CD4-positive, alpha-beta memory T cell (primary cell): Measurements from ENCODE around the gene TRAF7. TPM values are rescaled to one million over a fixed set of nuclear protein-coding genes. Genes with fewer than 3 reads are reported as not detected.

ENCODE experiments used
- CTCF ChIA-PET: fragments of 350-600 bp; sonication (Branson Sonifier 250); formaldehyde crosslinking; loops from one replicate; lab custom pipeline; 2021; ENCODE audit warnings: inconsistent platforms; ENCODE audit not compliant: partially characterized antibody; lab: Charles Lee
- POLR2A ChIA-PET: fragments of 350-600 bp; sonication (Branson Sonifier 250); formaldehyde crosslinking; loops from one replicate; lab custom pipeline; 2021; ENCODE audit not compliant: partially characterized antibody; lab: Charles Lee
- DNase-seq, 5 donors: peaks; one replicate each; pipeline versions ENCODE4 v3.0.0 to v3.0.0-alpha.2; 2020 to 2022; ENCODE audit warnings: mixed read lengths in 1 of 5
- H3K27ac ChIP-seq: one replicate; pipeline ENCODE4 v1.7.0; 2013; ENCODE audit warnings: low read depth, low read length
- H3K27me3 ChIP-seq: 2 replicates; pipeline ENCODE4 v1.7.0; 2013; ENCODE audit warnings: mild to moderate bottlenecking, low read length, moderate library complexity; ENCODE audit not compliant: insufficient read depth
- H3K36me3 ChIP-seq: 2 replicates; pipeline ENCODE4 v1.7.0; 2013; ENCODE audit warnings: mild to moderate bottlenecking, low read length, moderate library complexity; ENCODE audit not compliant: insufficient read depth
- H3K4me1 ChIP-seq: 2 replicates; pipeline ENCODE4 v1.7.0; 2013; ENCODE audit warnings: mild to moderate bottlenecking, low read length, moderate library complexity; ENCODE audit not compliant: insufficient read depth
- H3K4me3 ChIP-seq, 2 donors: one replicate each; pipeline ENCODE4 v1.7.0; 2013; ENCODE audit warnings: low read length in 2 of 2, mild to moderate bottlenecking in 1 of 2
- H3K9me3 ChIP-seq, 2 donors: one replicate each; pipeline ENCODE4 v1.7.0; 2013; ENCODE audit warnings: low read length in 2 of 2, control low read depth in 1 of 2; ENCODE audit not compliant: control insufficient read depth in 1 of 2
- H3K27ac Mint-ChIP-seq, 7 donors: one replicate each; pipeline ENCODE4 v1.8.0; 2020 to 2021; ENCODE audit warnings: mixed read lengths in 7 of 7, mild to moderate bottlenecking in 6 of 7, inconsistent platforms in 3 of 7, moderate library complexity in 3 of 7
- H3K27me3 Mint-ChIP-seq, 2 donors: one replicate each; pipeline ENCODE4 v1.8.0; 2020 to 2021; ENCODE audit warnings: mixed read lengths in 2 of 2
- H3K36me3 Mint-ChIP-seq, 2 donors: one replicate each; pipeline ENCODE4 v1.8.0; 2020 to 2021; ENCODE audit warnings: mixed read lengths in 2 of 2, inconsistent platforms in 1 of 2, mild to moderate bottlenecking in 1 of 2
- H3K4me1 Mint-ChIP-seq, 4 donors: one replicate each; pipeline ENCODE4 v1.8.0; 2020 to 2021; ENCODE audit warnings: mixed read lengths in 4 of 4, mild to moderate bottlenecking in 1 of 4
- H3K4me3 Mint-ChIP-seq, 8 donors: one replicate each; pipeline ENCODE4 v1.8.0; 2020 to 2021; ENCODE audit warnings: mixed read lengths in 8 of 8, mild to moderate bottlenecking in 7 of 8, moderate library complexity in 6 of 8, inconsistent platforms in 3 of 8
- H3K9me3 Mint-ChIP-seq, 8 donors: one replicate each; pipeline ENCODE4 v1.8.0; 2020 to 2021; ENCODE audit warnings: mixed read lengths in 8 of 8, mild to moderate bottlenecking in 5 of 8, inconsistent platforms in 3 of 8, moderate library complexity in 1 of 8
- intact Hi-C: fragments of 100-400 bp; cut with micrococcal nuclease; formaldehyde crosslinking; loops from one replicate; pipeline ENCODE4 v1.15.1; 2023
- polyA plus RNA-seq, 2 donors: library from polyadenylated mRNA; unstranded; fragments of 300-500 nt; fragmentation: Illumina TruSeq; gene quantifications; one replicate each; pipeline ENCODE4 v1.2.3, GENCODE V29; 2021
- total RNA-seq, 2 experiments: library from RNA; stranded (reverse); gene quantifications; one replicate each; pipeline ENCODE4 v1.2.3, GENCODE V29; 2021

TRAF7 gene
- total and polyA plus RNA-seq, 4 experiments from 2014 or later: 1.9 to 41.9 (median 24.9) TPM

- Histone ChIP-seq H3K9me3 (no peaks in the 10 kb centered on the region), H3K27ac (no peak overlapping the region), H3K4me1 (peaks cover 10% of the 10 kb centered on the region), H3K4me3 (no peak overlapping the region), H3K36me3 (no peaks in the 10 kb centered on the region), H3K27me3 (no peaks in the 10 kb centered on the region)
- no peak overlapping the region for H3K4me3 Mint-ChIP-seq
- POLR2A ChIA-PET: interaction anchor here (0.6 to 1.5 kb wide), 3 partner anchors 9 to 117 kb away, joined by 4 to 7 read pairs (median 5); partner anchors contain the start of genes NHERF2 and TRAF7
- peak in 1 of 5 donors; percentile 43 for DNase-seq
- H3K9me3 Mint-ChIP-seq: no peaks in the 10 kb centered on the region
- CTCF ChIA-PET: interaction anchor here (0.6 to 1.5 kb wide), 6 partner anchors 9 to 279 kb away, joined by 3 to 6 read pairs (median 3); partner anchors contain the start of gene TRAF7
- no peaks in the 10 kb centered on the region for H3K27me3 Mint-ChIP-seq
- H3K36me3 Mint-ChIP-seq: no peaks in the 10 kb centered on the region
- no peak overlapping the region for H3K27ac Mint-ChIP-seq
- peaks cover 2 to 12% (median 4%) of the 10 kb centered on the region in 4 donors for H3K4me1 Mint-ChIP-seq
- intact Hi-C loops: no loop called here
These were observed 11.6 kb upstream of the TRAF7 start for GRCh38 chr16:2143878-2144485.

GRCh38 chr16:2145843-2146242, 9.7 kb upstream of the TRAF7 start:
- peak overlapping the region in 1 of 7 donors; percentile 3 for H3K27ac Mint-ChIP-seq
- Histone ChIP-seq H3K9me3 (no peaks in the 10 kb centered on the region), H3K4me3 (no peak overlapping the region), H3K27me3 (no peaks in the 10 kb centered on the region), H3K36me3 (no peaks in the 10 kb centered on the region), H3K27ac (no peak overlapping the region), H3K4me1 (peaks cover 25% of the 10 kb centered on the region)
- peaks cover 0 to 14% (median 5%) of the 10 kb centered on the region in 4 donors for H3K4me1 Mint-ChIP-seq
- no peaks in the 10 kb centered on the region for H3K27me3 Mint-ChIP-seq
- ChIA-PET CTCF (interaction anchor here (0.7 to 2.2 kb wide), 3 partner anchors 9 to 124 kb away, joined by 3 to 9 read pairs (median 3); no protein-coding TSS in a partner anchor), POLR2A (interaction anchor here (3.0 kb wide), 1 partner anchor 9 kb away, joined by 26 read pairs; the partner anchor contains the start of gene TRAF7)
- no peaks in the 10 kb centered on the region for H3K36me3 Mint-ChIP-seq
- intact Hi-C loops: no loop called here
- H3K9me3 Mint-ChIP-seq: no peaks in the 10 kb centered on the region
- DNase-seq: no peak
- no peak overlapping the region for H3K4me3 Mint-ChIP-seq

GRCh38 chr16:2147378-2147777, 8.2 kb upstream of the TRAF7 start:
- ChIA-PET POLR2A (interaction anchor here (0.9 to 3.0 kb wide), 3 partner anchors 8 to 183 kb away, joined by 4 to 26 read pairs (median 10); partner anchors contain the start of genes RPS2, TBL3 and TRAF7), CTCF (interaction anchor here (1.1 to 1.9 kb wide), 4 partner anchors 12 to 144 kb away, joined by 3 to 6 read pairs (median 3); partner anchors contain the start of gene PKD1)
- Mint-ChIP-seq H3K4me3 (peak overlapping the region in 5 of 8 donors; percentile 30 to 71 (median 51)), H3K9me3 (no peaks in the 10 kb centered on the region), H3K27me3 (no peaks in the 10 kb centered on the region), H3K27ac (peak overlapping the region in 2 of 7 donors; percentile 62 to 66), H3K4me1 (peaks cover 4 to 26% (median 13%) of the 10 kb centered on the region in 4 donors), H3K36me3 (no peaks in the 10 kb centered on the region)
- DNase-seq: peak in 1 of 5 donors; percentile 32
- H3K27ac ChIP-seq: no peak overlapping the region
- H3K4me1 ChIP-seq: peaks cover 40% of the 10 kb centered on the region
- peaks cover 4% of the 10 kb centered on the region for H3K36me3 ChIP-seq
- intact Hi-C loops: no loop called here
- H3K27me3 ChIP-seq: no peaks in the 10 kb centered on the region
- H3K4me3 ChIP-seq: no peak overlapping the region
- H3K9me3 ChIP-seq: no peaks in the 10 kb centered on the region

- intact Hi-C loops: no loop called here
- peak within 1 kb of the TSS in 6 of 8 donors; percentile 25 to 70 (median 48) for H3K4me3 Mint-ChIP-seq
These were observed 7.5 kb upstream of the TRAF7 start, which contains the start of gene RAB26 for GRCh38 chr16:2147981-2148671. TSS of gene RAB26 (plus strand) at chr16:2148625. CDS start at chr16:2148784, 159 bp downstream.

GRCh38 chr16:2148714-2149629, 6.6 kb upstream of the TRAF7 start:
- Mint-ChIP-seq H3K27me3 (no peaks in the 10 kb centered on the region), H3K4me3 (peak overlapping the region in 5 of 8 donors; percentile 13 to 70 (median 45)), H3K4me1 (peaks cover 12 to 42% (median 22%) of the 10 kb centered on the region in 4 donors), H3K36me3 (peaks cover 0 to 4% of the 10 kb centered on the region in 2 donors), H3K27ac (no peak overlapping the region), H3K9me3 (no peaks in the 10 kb centered on the region)
- H3K36me3 ChIP-seq: peaks cover 4% of the 10 kb centered on the region
- H3K9me3 ChIP-seq: no peaks in the 10 kb centered on the region
- no peak overlapping the region for H3K27ac ChIP-seq
- H3K4me3 ChIP-seq: peak overlapping the region in 1 of 2 donors; percentile 35
- peaks cover 56% of the 10 kb centered on the region for H3K4me1 ChIP-seq
- CTCF ChIA-PET: interaction anchor here (1.4 kb wide), 1 partner anchor 8 kb away, joined by 4 read pairs; no protein-coding TSS in a partner anchor
- POLR2A ChIA-PET: interaction anchor here (0.6 to 2.2 kb wide), 2 partner anchors 185 to 819 kb away, joined by 4 to 10 read pairs; partner anchors contain the start of gene RPS2
- intact Hi-C loops: no loop called here
- DNase-seq: peak in 2 of 5 donors; percentile 26 to 37
- no peaks in the 10 kb centered on the region for H3K27me3 ChIP-seq

More at GRCh38 chr16:2147981-2148671, 7.5 kb upstream of the TRAF7 start, which contains the start of gene RAB26:
- H3K9me3 ChIP-seq: no peaks in the 10 kb centered on the region
- Mint-ChIP-seq H3K9me3 (no peaks in the 10 kb centered on the region), H3K36me3 (no peaks in the 10 kb centered on the region), H3K27ac (no peak within 1 kb of the TSS), H3K27me3 (no peaks in the 10 kb centered on the region), H3K4me1 (peaks cover 5 to 33% (median 14%) of the 10 kb centered on the region in 4 donors)
- CTCF ChIA-PET: interaction anchor here (1.1 to 1.9 kb wide), 4 partner anchors 12 to 144 kb away, joined by 3 to 6 read pairs (median 3); partner anchors contain the start of gene PKD1
- POLR2A ChIA-PET: interaction anchor here (0.9 to 3.0 kb wide), 3 partner anchors 7 to 184 kb away, joined by 4 to 26 read pairs (median 10); partner anchors contain the start of genes RPS2, TBL3 and TRAF7
- H3K36me3 ChIP-seq: peaks cover 4% of the 10 kb centered on the region
- peak; percentile 53 to 63 (median 59) for DNase-seq
- peak within 1 kb of the TSS in 1 of 2 donors; percentile 35 for H3K4me3 ChIP-seq
- H3K27ac ChIP-seq: no peak within 1 kb of the TSS
- H3K27me3 ChIP-seq: no peaks in the 10 kb centered on the region
- peaks cover 48% of the 10 kb centered on the region for H3K4me1 ChIP-seq
